GM12874 (cell line): Measurements from ENCODE around the gene KCTD1.
A peak's percentile ranks its signal among the peaks of the same experiment; 100 is the strongest.

Source experiments
- CTCF ChIP-seq: IDR thresholded peaks from 2 replicates; pipeline ENCODE4 v1.5.1; 2011; ENCODE audit warnings: low read depth, mild to moderate bottlenecking, control low read depth, low read length, moderate library complexity; ENCODE audit not compliant: insufficient read depth

The KCTD1 gene

GRCh38 chr18:26547646-26548414, 523 bp downstream of the KCTD1 start:
- TF ChIP-seq CTCF: peak; percentile 75

DNA sequence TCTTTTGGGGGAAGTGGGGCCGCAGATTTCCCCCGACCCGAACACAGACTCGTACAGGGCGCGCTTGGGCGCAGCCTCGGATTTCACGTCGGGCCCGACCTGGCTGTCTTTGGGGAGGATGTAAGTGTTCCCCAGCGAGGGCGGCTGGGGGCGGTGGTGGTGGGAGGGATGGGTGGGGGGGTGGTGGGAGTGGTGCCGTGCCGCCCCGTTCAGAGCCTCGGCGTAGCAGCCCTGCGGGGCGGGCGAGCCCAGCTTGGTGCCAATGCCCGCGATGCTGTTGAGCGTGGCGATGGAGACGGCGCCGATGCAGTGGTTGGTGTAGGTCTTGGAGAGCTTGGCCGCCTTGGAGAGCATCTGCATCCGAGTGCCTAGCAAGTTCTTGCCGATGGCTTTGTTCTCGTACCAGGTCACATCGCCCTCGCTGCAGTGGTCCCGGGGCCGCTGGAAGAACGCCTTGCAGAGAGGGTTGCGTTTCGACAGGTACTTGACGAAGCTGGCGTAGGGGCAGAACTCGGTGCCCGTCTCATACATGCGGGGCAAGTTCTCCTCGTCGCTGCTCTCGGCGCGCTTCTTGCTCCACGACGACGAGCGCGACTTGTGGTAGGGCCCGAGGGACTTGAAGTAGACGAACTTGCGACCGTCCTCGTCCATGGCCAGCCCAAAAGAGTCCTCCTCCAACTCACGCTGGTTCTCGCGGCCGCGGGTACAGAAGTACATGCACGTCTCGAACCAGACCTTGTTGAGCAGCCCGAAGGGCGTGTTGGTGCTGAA, 1.3 kb downstream of the KCTD1 start:
- TF ChIP-seq CTCF: no peak

GRCh38 chr18:26546170-26546874, 2.0 kb downstream of the KCTD1 start:
- TF ChIP-seq CTCF: no peak

DNA sequence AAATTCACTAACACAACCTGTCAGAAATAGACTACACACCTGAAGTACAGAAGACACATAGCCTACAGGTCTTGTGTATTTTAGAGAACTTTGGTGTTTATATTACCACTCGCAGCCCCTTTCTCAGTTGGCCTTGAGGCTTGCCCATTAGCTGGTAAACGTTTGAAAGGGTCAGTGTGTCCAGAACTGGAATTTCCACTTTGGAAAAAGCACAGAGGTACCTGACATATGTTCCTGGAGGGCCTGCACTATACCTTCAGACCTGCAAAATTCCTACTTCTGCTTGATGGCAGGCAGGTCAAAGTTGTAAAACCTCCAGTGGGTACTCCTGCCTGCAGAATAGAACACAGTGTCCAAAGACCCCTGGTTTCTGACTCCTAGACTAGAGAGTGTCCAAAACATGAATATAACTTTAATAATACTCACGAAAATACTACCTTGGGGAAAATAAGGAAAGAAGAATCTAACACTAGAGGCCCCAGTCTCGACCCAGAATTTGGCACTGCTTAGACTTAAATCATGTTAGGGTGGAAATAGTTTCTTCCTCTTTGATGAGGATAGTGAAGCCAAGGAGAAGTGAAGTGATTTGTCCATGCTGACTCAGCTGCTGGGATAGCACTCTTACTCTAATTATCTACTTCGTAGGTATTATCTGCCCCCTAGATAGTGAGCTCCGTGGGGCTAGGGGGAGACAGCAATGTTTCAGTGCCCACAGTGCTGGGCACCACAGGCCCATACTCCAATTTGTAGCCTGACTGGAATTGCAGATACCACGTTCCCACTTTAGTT, 2.8 kb downstream of the KCTD1 start:
- no peak for TF ChIP-seq CTCF

DNA sequence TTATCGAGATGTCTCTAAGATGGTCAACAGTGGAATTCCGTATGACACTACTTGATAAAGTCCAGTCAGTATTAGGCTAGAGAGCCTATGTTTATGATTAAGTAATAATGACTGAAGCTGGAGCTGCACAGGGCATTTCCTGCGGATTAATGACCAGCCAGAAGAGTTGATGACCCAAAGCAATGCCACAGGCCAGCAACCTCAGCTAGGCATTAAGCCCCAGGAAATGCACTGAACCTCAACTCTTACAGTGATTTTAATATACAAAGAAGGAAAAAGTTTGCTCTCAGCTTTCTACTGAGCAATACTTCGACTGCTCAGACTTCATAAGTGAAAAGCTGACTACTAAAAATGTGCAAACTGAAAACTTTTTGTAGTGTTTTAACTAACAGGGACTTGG, 3.9 kb downstream of the KCTD1 start:
- TF ChIP-seq CTCF: no peak

DNA sequence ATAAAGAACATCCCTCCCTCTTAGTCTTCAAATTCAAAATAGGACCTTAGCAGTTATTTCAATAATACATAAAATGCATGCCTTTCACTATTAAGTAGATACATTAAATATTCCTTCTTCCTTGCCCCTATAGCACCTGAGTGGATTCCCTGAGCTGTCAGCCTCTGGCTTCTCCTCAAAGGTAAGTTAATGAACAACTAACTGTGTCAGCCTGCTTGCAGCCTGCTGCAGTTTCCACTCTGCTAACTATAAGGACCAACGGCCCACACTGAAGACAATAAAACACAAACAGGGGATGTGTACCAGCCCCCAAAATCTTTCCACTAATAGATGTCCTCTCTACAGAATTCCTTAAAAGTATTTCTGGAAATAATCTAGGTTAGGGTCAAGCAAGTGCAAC, 5.0 kb downstream of the KCTD1 start:
- no peak for TF ChIP-seq CTCF

- TF ChIP-seq CTCF: no peak
Observed at GRCh38 chr18:26540043-26540628, 8.2 kb downstream of the KCTD1 start.
